NT2/D1 (cell line): ENCODE results near the gene EPN1.

Experiments used
- YY1 ChIP-seq: IDR thresholded peaks from 2 replicates; pipeline ENCODE4 v1.6.1; 2011; ENCODE audit not compliant: insufficient read length, insufficient read depth
- ZNF274 ChIP-seq: IDR thresholded peaks from 2 replicates; pipeline ENCODE4 v1.6.1; 2011; ENCODE audit warnings: mild to moderate bottlenecking, low read depth, low read length

DNA sequence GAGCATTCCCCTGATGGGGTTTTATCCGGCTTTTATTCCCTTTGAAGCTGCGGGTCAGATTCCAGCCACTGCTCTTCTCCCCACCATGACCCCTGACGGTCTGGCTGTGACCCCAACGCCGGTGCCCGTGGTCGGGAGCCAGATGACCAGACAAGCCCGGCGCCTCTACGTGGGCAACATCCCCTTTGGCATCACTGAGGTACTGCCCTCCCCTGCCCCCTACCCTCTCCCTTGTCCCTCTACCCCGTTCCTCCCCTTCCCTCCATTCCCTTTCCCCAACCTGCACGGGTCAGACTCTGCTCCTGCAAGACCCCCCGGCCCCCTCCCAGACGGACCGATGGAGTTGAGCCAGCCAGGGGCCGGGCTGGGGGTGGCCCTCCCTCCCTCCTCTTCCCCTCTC is 14.0 kb upstream of the EPN1 start:
- TF ChIP-seq YY1 (no peak), ZNF274 (no peak)
